Gastroesophageal sphincter (tissue), 4 donors: ENCODE results near the gene ZBTB7C. TPM values are rescaled to one million over a fixed set of nuclear protein-coding genes. Genes with fewer than 3 reads are reported as not detected.

Experiments
- ATAC-seq: fragments of 150-250 bp; one replicate; pipeline ENCODE4 v1.9.1; 2016; ENCODE audit warnings: mild to moderate bottlenecking, moderate library complexity
- H3K27ac ChIP-seq, 4 donors: fragments of 200-600 bp; sonication (generic) in 3 of 4; 1 replicate in 3 of 4; 2 replicates in 1 of 4; pipeline ENCODE4 v1.5.1; 2016 to 2019
- H3K27me3 ChIP-seq: fragments of 200-600 bp; sonication (generic); one replicate; pipeline ENCODE4 v1.5.1; 2019
- H3K36me3 ChIP-seq, 2 donors: fragments of 200-600 bp; sonication (generic); one replicate each; pipeline ENCODE4 v1.5.1; 2019; ENCODE audit warnings: control low read depth in 1 of 2
- H3K4me1 ChIP-seq, 3 donors: fragments of 200-600 bp; sonication (generic); 1 replicate in 2 of 3; 2 replicates in 1 of 3; pipeline ENCODE4 v1.5.1; 2016 to 2019; ENCODE audit warnings: control low read depth in 2 of 3
- H3K4me3 ChIP-seq, 2 donors: fragments of 200-600 bp; sonication (generic); one replicate each; pipeline ENCODE4 v1.5.1; 2019; ENCODE audit warnings: mild to moderate bottlenecking in 1 of 2, moderate library complexity in 1 of 2
- H3K9me3 ChIP-seq, 3 donors: fragments of 200-600 bp; sonication (generic); one replicate each; pipeline ENCODE4 v1.5.1; 2017 to 2019; ENCODE audit warnings: control low read depth in 2 of 3
- EP300 ChIP-seq: sonication (generic); formaldehyde crosslinking; IDR thresholded peaks from one replicate; pipeline ENCODE4 v1.6.1; 2017; ENCODE audit warnings: antibody characterized with exemption, mild to moderate bottlenecking
- POLR2A ChIP-seq, 2 donors: fragments of 450-650 bp; IDR thresholded peaks; one replicate each; pipeline ENCODE4 v1.6.1; 2017; ENCODE audit warnings: antibody characterized with exemption in 2 of 2, mild to moderate bottlenecking in 2 of 2, moderate library complexity in 1 of 2
- POLR2AphosphoS5 ChIP-seq: sonication (generic); formaldehyde crosslinking; IDR thresholded peaks from one replicate; pipeline ENCODE4 v1.6.1; 2017; ENCODE audit warnings: antibody characterized with exemption
- WGBS, 2 donors: methylation state at CpG; one replicate each; pipeline ENCODE4 v1.1.5; 2018; ENCODE audit warnings: low coverage in 1 of 2; 5-methylcytosine and 5-hydroxymethylcytosine counted together
- total RNA-seq, 4 donors: library from RNA; depleted of rRNA; stranded (reverse); fragments of >200 nt; gene quantifications; one replicate each; pipeline ENCODE4 v1.1.0, GENCODE V29; 2016
- TF ChIP-seq, protein P1 (sequence below), 4 experiments: fragments of 200-600 bp in 2 of 4; fragments of 450-650 bp in 2 of 4; sonication (generic) in 1 of 4; IDR thresholded peaks; one replicate each; pipeline ENCODE4 v1.5.1; 2017 to 2019; ENCODE audit warnings: antibody characterized with exemption in 4 of 4, mild to moderate bottlenecking in 2 of 4, moderate library complexity in 2 of 4

Gene ZBTB7C
- total RNA-seq, 4 donors from 2014 or later, result 7.8 to 15.4 (median 11.8) TPM

- WGBS, 2 donors, result 46 to 68% methylated on average over 3 to 11 of the region's 11 CpGs
- Histone ChIP-seq H3K36me3 (no peaks in the 10 kb centered on the region), H3K27ac (no peak overlapping the region)
Observed at GRCh38 chr18:48106976-48107781, 302.0 kb downstream of the ZBTB7C start.

DNA sequence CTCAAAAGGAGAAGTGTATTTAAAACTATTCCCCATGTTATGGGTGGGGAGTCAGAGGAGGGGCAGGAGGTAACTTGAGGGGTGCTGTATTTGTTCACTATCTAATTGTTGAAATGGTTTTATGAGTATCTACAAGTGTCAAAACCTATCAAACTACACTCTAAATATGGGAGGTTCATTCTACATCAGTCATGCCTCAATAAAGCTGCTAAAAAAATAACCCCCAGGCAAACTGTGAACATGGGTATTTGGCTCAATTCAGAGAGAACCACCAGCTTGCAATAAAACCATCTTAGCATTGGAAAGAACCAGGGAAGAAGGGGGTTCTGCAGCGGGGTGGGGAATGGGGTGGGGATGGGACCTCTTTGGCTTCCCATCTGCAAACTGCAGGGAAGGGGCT, 302.7 kb downstream of the ZBTB7C start:
- no peaks in the 10 kb centered on the region for H3K36me3 ChIP-seq
- H3K9me3 ChIP-seq, result no peaks in the 10 kb centered on the region
- no peaks in the 10 kb centered on the region for H3K27me3 ChIP-seq
- TF ChIP-seq POLR2A (IDR thresholded peaks at IDR 0.05) (no peak), EP300 (no peak), POLR2AphosphoS5 (no peak)
- TF ChIP-seq, protein P1, sequence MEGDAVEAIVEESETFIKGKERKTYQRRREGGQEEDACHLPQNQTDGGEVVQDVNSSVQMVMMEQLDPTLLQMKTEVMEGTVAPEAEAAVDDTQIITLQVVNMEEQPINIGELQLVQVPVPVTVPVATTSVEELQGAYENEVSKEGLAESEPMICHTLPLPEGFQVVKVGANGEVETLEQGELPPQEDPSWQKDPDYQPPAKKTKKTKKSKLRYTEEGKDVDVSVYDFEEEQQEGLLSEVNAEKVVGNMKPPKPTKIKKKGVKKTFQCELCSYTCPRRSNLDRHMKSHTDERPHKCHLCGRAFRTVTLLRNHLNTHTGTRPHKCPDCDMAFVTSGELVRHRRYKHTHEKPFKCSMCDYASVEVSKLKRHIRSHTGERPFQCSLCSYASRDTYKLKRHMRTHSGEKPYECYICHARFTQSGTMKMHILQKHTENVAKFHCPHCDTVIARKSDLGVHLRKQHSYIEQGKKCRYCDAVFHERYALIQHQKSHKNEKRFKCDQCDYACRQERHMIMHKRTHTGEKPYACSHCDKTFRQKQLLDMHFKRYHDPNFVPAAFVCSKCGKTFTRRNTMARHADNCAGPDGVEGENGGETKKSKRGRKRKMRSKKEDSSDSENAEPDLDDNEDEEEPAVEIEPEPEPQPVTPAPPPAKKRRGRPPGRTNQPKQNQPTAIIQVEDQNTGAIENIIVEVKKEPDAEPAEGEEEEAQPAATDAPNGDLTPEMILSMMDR (IDR thresholded peaks at IDR 0.05), result no peak
- ATAC-seq, result no peak
- H3K27ac ChIP-seq, result no peak overlapping the region
- no peaks in the 10 kb centered on the region for H3K4me1 ChIP-seq
- H3K4me3 ChIP-seq, result no peak overlapping the region
- 54% methylated on average over 1 of the region's 1 CpG; no CpG with 5 or more reads in 1 of the 2 donors for WGBS, 2 donors

More at GRCh38 chr18:48106976-48107781, 302.0 kb downstream of the ZBTB7C start:
- no peaks in the 10 kb centered on the region for H3K27me3 ChIP-seq
- H3K9me3 ChIP-seq, result no peaks in the 10 kb centered on the region
- no peaks in the 10 kb centered on the region for H3K4me1 ChIP-seq
- no peak overlapping the region for H3K4me3 ChIP-seq
- no peak for ATAC-seq
- TF ChIP-seq POLR2AphosphoS5 (no peak), EP300 (no peak), POLR2A (IDR thresholded peaks at IDR 0.05) (no peak)
- TF ChIP-seq, protein P1 (IDR thresholded peaks at IDR 0.05), result no peak

DNA sequence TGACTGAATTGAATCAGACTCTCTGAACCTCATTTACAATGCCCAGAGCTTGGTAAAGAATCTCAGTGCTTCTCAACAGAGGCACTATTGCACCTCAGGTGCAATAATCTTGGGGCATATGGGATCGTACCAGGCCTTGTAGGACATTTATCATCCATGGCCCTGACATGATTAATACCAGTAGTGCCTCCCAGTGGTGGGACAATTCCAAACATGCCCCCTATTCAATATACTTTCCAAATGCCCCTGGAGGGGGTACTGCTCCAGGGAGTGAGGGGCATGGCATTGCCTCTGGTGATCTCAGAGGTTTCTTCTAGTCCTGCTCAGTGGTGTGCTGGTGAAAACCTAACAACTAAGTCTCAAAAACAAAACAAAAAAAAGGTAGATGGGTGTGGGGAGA, 303.9 kb downstream of the ZBTB7C start:
- Histone ChIP-seq H3K4me1 (no peaks in the 10 kb centered on the region), H3K4me3 (no peak overlapping the region), H3K27ac (no peak overlapping the region), H3K27me3 (no peaks in the 10 kb centered on the region), H3K9me3 (no peaks in the 10 kb centered on the region), H3K36me3 (no peaks in the 10 kb centered on the region)
- TF ChIP-seq POLR2A (IDR thresholded peaks at IDR 0.05) (no peak), POLR2AphosphoS5 (no peak), EP300 (no peak)
- TF ChIP-seq, protein P1 (IDR thresholded peaks at IDR 0.05), result no peak
- no peak for ATAC-seq
- 50 to 100% methylated on average over 1 of the region's 1 CpG for WGBS, 2 donors

- TF ChIP-seq, protein P1 (IDR thresholded peaks at IDR 0.05), result no peak
- H3K36me3 ChIP-seq, result no peaks in the 10 kb centered on the region
- no peaks in the 10 kb centered on the region for H3K9me3 ChIP-seq
- no peak overlapping the region for H3K27ac ChIP-seq
- 79 to 100% methylated on average over 1 to 2 of the region's 6 CpGs for WGBS, 2 donors
- H3K27me3 ChIP-seq, result no peaks in the 10 kb centered on the region
- no peak overlapping the region for H3K4me3 ChIP-seq
- no peaks in the 10 kb centered on the region for H3K4me1 ChIP-seq
- no peak for ATAC-seq
Observed at GRCh38 chr18:48104705-48105104, 304.5 kb downstream of the ZBTB7C start.

- H3K9me3 ChIP-seq, result no peaks in the 10 kb centered on the region
- H3K27ac ChIP-seq, result no peak overlapping the region
- WGBS, 2 donors, result 67 to 93% methylated on average over 2 to 7 of the region's 9 CpGs
- TF ChIP-seq POLR2A (IDR thresholded peaks at IDR 0.05) (no peak), EP300 (no peak), POLR2AphosphoS5 (no peak)
- TF ChIP-seq, protein P1 (IDR thresholded peaks at IDR 0.05), result no peak
- no peaks in the 10 kb centered on the region for H3K27me3 ChIP-seq
- H3K36me3 ChIP-seq, result no peaks in the 10 kb centered on the region
- H3K4me1 ChIP-seq, result no peaks in the 10 kb centered on the region
- no peak for ATAC-seq
- no peak overlapping the region for H3K4me3 ChIP-seq
Observed at GRCh38 chr18:48100651-48101165, 308.5 kb downstream of the ZBTB7C start.
